CD8-positive, alpha-beta memory T cell (primary cell): ENCODE results near the gene TLE2. TPM values are rescaled to one million over a fixed set of nuclear protein-coding genes. Genes with fewer than 3 reads are reported as not detected.

Experiments
- CTCF ChIA-PET: fragments of 350-600 bp; sonication (Branson Sonifier 250); formaldehyde crosslinking; loops from one replicate; lab custom pipeline; 2021; ENCODE audit warnings: antibody characterized with exemption; lab: Charles Lee
- POLR2A ChIA-PET: fragments of 350-600 bp; sonication (Branson Sonifier 250); formaldehyde crosslinking; loops from one replicate; lab custom pipeline; 2021; ENCODE audit warnings: antibody characterized with exemption; lab: Charles Lee
- DNase-seq, 5 donors: peaks; one replicate each; pipeline versions ENCODE4 v3.0.0 to v3.0.0-alpha.2; 2020 to 2022; ENCODE audit warnings: mixed read lengths in 1 of 5
- H3K27ac ChIP-seq: one replicate; pipeline ENCODE4 v1.7.0; 2013; ENCODE audit warnings: low read depth, mild to moderate bottlenecking, low read length, moderate library complexity
- H3K27me3 ChIP-seq: 2 replicates; pipeline ENCODE4 v1.7.0; 2013; ENCODE audit warnings: low read length, mild to moderate bottlenecking; ENCODE audit not compliant: insufficient read depth, poor library complexity, severe bottlenecking
- H3K36me3 ChIP-seq: 2 replicates; pipeline ENCODE4 v1.7.0; 2013; ENCODE audit warnings: mild to moderate bottlenecking, low read length, moderate library complexity; ENCODE audit not compliant: insufficient read depth
- H3K4me1 ChIP-seq: 2 replicates; pipeline ENCODE4 v1.7.0; 2013; ENCODE audit warnings: mild to moderate bottlenecking, low read length, moderate library complexity; ENCODE audit not compliant: insufficient read depth
- H3K4me3 ChIP-seq: 2 replicates; pipeline ENCODE4 v1.7.0; 2013; ENCODE audit warnings: mild to moderate bottlenecking, low read length
- H3K9me3 ChIP-seq: 2 replicates; pipeline ENCODE4 v1.7.0; 2013; ENCODE audit warnings: mild to moderate bottlenecking, low read length
- H3K27ac Mint-ChIP-seq, 8 donors: one replicate each; pipeline ENCODE4 v1.8.0; 2020 to 2021; ENCODE audit warnings: mixed read lengths in 8 of 8, mild to moderate bottlenecking in 6 of 8, inconsistent platforms in 3 of 8, moderate library complexity in 3 of 8
- H3K27me3 Mint-ChIP-seq, 2 donors: one replicate each; pipeline ENCODE4 v1.8.0; 2020 to 2021; ENCODE audit warnings: mixed read lengths in 2 of 2, mild to moderate bottlenecking in 1 of 2, moderate library complexity in 1 of 2
- H3K36me3 Mint-ChIP-seq, 3 donors: one replicate each; pipeline ENCODE4 v1.8.0; 2020 to 2021; ENCODE audit warnings: mixed read lengths in 3 of 3, inconsistent platforms in 1 of 3, mild to moderate bottlenecking in 1 of 3
- H3K4me1 Mint-ChIP-seq, 3 donors: one replicate each; pipeline ENCODE4 v1.8.0; 2020 to 2021; ENCODE audit warnings: mixed read lengths in 3 of 3, inconsistent platforms in 1 of 3, mild to moderate bottlenecking in 1 of 3
- H3K4me3 Mint-ChIP-seq, 7 donors: one replicate each; pipeline ENCODE4 v1.8.0; 2020 to 2021; ENCODE audit warnings: mixed read lengths in 7 of 7, mild to moderate bottlenecking in 6 of 7, moderate library complexity in 4 of 7, inconsistent platforms in 2 of 7
- H3K9me3 Mint-ChIP-seq, 5 donors: one replicate each; pipeline ENCODE4 v1.8.0; 2020 to 2022; ENCODE audit warnings: mixed read lengths in 5 of 5, mild to moderate bottlenecking in 3 of 5, moderate library complexity in 2 of 5, inconsistent platforms in 1 of 5
- polyA plus RNA-seq: library from polyadenylated mRNA; unstranded; fragments of 300-500 nt; fragmentation: Illumina TruSeq; gene quantifications from one replicate; pipeline ENCODE4 v1.2.3, GENCODE V29; 2021
- total RNA-seq, 2 experiments: library from RNA; stranded (reverse); gene quantifications; one replicate each; pipeline ENCODE4 v1.2.3, GENCODE V29; 2021

TLE2 gene
- total and polyA plus RNA-seq, 3 experiments from 2014 or later: 3.8 to 5.3 (median 5.0) TPM

DNA sequence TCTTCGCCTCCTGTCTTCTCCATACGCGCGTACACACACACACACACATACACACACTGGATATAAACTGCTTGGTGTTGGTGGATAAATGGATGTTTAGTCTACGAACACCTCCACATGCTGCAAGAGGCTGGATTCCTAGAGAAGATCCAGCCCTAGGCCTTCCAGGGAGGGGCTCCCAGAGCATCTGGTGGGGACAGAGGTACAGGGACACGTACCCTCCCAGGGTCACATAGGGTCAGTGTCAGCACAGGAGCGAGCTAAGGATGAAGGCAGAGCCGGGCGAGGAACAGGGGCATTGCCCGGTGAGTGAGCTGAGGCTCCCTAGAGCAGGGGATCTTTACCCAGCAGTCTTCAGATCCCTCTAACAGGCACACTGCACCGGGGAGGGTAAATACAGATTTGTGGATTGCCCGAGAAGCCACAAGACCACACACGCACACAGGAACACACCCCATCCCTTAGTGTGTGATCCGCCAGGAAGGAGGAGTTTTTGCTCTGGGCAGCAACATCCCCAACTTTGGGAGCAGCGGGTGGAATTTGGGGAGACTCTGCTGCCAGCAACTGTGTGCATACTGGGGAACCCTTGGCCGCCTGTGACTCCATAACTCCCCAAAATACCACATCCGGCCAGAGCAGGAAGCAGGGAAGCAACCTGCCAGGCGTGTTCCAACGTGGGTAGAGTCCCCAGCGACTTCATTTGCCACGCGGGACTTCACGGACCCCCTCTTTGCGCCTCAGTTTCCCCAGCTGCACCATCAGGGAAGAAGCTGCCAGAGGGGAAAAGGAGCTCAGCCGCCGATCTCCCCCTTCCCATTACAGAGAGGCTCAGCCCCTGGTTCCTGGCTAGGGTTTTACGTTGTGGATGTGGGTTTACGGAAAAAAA is 5.8 kb upstream of the TLE2 start:
- Mint-ChIP-seq H3K4me1 (peaks cover 25 to 41% (median 26%) of the 10 kb centered on the region in 3 donors), H3K4me3 (peak overlapping the region; percentile 87 to 98 (median 93)), H3K9me3 (no peaks in the 10 kb centered on the region), H3K36me3 (peaks cover 0 to 6% (median 0%) of the 10 kb centered on the region in 3 donors), H3K27me3 (peaks cover 0 to 8% of the 10 kb centered on the region in 2 donors), H3K27ac (peak overlapping the region; percentile 89 to 100 (median 97))
- ChIA-PET CTCF (interaction anchor here (0.9 to 3.1 kb wide), 11 partner anchors 13 to 129 kb away, joined by 3 to 18 read pairs (median 7); partner anchors contain the start of gene TLE5), POLR2A (interaction anchor here (0.5 to 3.9 kb wide), 9 partner anchors 10 to 1882 kb away, joined by 3 to 86 read pairs (median 5); partner anchors contain the start of genes GADD45B, TLE5 and TLE6)
- Histone ChIP-seq H3K36me3 (no peaks in the 10 kb centered on the region), H3K4me1 (peaks cover 16% of the 10 kb centered on the region), H3K4me3 (peak overlapping the region; percentile 99), H3K9me3 (no peaks in the 10 kb centered on the region), H3K27me3 (no peaks in the 10 kb centered on the region), H3K27ac (peak overlapping the region; percentile 82)
- peak in 3 of 5 donors; percentile 19 to 61 (median 51) for DNase-seq

DNA sequence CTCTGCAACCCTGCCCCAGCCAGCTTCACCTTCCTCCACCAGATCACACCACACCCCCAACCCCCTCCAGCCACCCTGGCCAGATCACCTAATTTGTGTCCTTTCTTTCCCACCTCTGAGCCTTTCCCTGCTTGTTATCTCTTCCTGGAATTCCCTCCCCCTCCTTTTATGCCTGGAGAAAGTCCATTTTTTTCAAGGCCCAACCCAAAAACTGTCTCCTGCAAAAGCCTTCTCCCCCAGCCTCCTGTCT is 5.3 kb upstream of the TLE2 start:
- no peaks in the 10 kb centered on the region for H3K9me3 Mint-ChIP-seq
- DNase-seq: no peak
- H3K36me3 Mint-ChIP-seq: peaks cover 0 to 6% (median 0%) of the 10 kb centered on the region in 3 donors
- H3K9me3 ChIP-seq: no peaks in the 10 kb centered on the region
- ChIA-PET CTCF (interaction anchor here (3.1 kb wide), 1 partner anchor 18 kb away, joined by 18 read pairs; no protein-coding TSS in a partner anchor), POLR2A (interaction anchor here (3.9 kb wide), 1 partner anchor 25 kb away, joined by 86 read pairs; the partner anchor contains the start of gene TLE5)
- peak overlapping the region in 4 of 8 donors; percentile 4 to 97 (median 77) for H3K27ac Mint-ChIP-seq
- no peaks in the 10 kb centered on the region for H3K27me3 ChIP-seq
- peaks cover 0 to 9% of the 10 kb centered on the region in 2 donors for H3K27me3 Mint-ChIP-seq
- peaks cover 26 to 43% (median 30%) of the 10 kb centered on the region in 3 donors for H3K4me1 Mint-ChIP-seq
- no peaks in the 10 kb centered on the region for H3K36me3 ChIP-seq
- H3K4me1 ChIP-seq: peaks cover 16% of the 10 kb centered on the region
- peak overlapping the region in 6 of 7 donors; percentile 19 to 98 (median 88) for H3K4me3 Mint-ChIP-seq
- H3K27ac ChIP-seq: peak overlapping the region; percentile 82
- H3K4me3 ChIP-seq: peak overlapping the region; percentile 99

DNA sequence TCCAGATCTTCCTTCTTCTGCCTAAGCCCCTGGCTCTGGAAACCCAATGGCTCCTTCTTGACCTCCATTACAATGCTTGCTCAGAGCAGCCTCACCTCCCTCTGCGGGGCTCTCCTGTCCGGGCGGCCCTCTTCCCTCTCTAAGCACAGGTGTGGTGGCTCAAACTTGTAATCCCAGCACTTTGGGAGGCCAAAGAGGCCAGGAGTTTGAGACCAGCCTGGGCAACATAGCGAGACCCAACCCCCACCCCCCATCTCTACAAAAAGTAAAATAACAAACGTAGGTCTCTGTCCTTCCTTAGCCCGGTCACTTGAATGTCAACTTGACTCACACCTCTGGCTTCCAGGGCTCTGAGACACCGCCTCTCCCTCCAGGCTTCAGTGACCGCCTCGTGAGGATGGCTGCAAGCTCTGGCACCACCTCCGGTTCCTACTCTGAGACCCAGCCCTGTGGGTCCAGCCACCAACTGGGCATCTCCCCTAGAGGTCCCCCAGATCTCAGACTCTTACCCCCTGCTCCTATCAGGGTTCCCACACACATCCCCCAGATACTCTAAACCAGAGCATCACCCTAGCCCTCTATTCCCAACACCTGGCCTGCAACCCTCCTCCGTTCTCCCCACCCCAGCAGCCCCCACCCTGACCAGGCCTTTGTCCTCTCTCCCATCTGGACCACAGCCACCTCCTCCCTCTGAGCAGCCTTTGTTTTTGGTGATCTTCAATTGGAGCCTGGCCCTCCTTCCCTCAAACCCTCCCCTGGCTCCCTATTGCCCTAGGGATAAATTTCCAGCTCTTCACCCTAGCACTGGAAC is 4.7 kb upstream of the TLE2 start:
- CTCF ChIA-PET: interaction anchor here (3.1 kb wide), 1 partner anchor 18 kb away, joined by 18 read pairs; no protein-coding TSS in a partner anchor
- Mint-ChIP-seq H3K4me1 (peaks cover 26 to 43% (median 30%) of the 10 kb centered on the region in 3 donors), H3K9me3 (no peaks in the 10 kb centered on the region), H3K27ac (peak overlapping the region in 2 of 8 donors; percentile 58 to 97), H3K4me3 (peak overlapping the region; percentile 15 to 95 (median 59)), H3K36me3 (peaks cover 0 to 6% (median 0%) of the 10 kb centered on the region in 3 donors), H3K27me3 (peaks cover 0 to 9% of the 10 kb centered on the region in 2 donors)
- Histone ChIP-seq H3K4me1 (peaks cover 16% of the 10 kb centered on the region), H3K36me3 (no peaks in the 10 kb centered on the region), H3K4me3 (no peak overlapping the region), H3K9me3 (no peaks in the 10 kb centered on the region), H3K27ac (peak overlapping the region; percentile 82), H3K27me3 (no peaks in the 10 kb centered on the region)
- POLR2A ChIA-PET: no interaction called here
- no peak for DNase-seq

DNA sequence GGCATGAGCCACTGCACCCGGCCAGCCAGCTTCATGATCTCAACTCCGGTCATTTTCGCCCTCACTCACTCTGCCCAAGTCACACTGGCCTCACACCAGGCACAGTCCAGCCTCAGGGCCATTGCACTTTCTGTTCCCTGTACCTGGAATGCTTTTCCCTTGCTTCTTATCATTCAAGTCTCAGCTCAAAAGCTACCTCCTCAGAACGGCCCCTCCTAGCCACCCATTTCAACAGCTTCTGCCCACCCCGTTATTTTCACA is 2.5 kb upstream of the TLE2 start:
- H3K4me3 ChIP-seq: no peak overlapping the region
- CTCF ChIA-PET: interaction anchor here (0.5 to 1.6 kb wide), 4 partner anchors 8 to 398 kb away, joined by 3 to 4 read pairs (median 3); no protein-coding TSS in a partner anchor
- Mint-ChIP-seq H3K27ac (peak overlapping the region in 1 of 8 donors; percentile 22), H3K4me1 (peaks cover 26 to 46% (median 38%) of the 10 kb centered on the region in 3 donors), H3K4me3 (peak overlapping the region in 5 of 7 donors; percentile 1 to 77 (median 49)), H3K27me3 (peaks cover 0 to 14% of the 10 kb centered on the region in 2 donors), H3K9me3 (no peaks in the 10 kb centered on the region), H3K36me3 (peaks cover 0 to 6% (median 0%) of the 10 kb centered on the region in 3 donors)
- no peak overlapping the region for H3K27ac ChIP-seq
- peaks cover 22% of the 10 kb centered on the region for H3K4me1 ChIP-seq
- POLR2A ChIA-PET: no interaction called here
- H3K36me3 ChIP-seq: no peaks in the 10 kb centered on the region
- no peaks in the 10 kb centered on the region for H3K27me3 ChIP-seq
- DNase-seq: no peak
- H3K9me3 ChIP-seq: no peaks in the 10 kb centered on the region

DNA sequence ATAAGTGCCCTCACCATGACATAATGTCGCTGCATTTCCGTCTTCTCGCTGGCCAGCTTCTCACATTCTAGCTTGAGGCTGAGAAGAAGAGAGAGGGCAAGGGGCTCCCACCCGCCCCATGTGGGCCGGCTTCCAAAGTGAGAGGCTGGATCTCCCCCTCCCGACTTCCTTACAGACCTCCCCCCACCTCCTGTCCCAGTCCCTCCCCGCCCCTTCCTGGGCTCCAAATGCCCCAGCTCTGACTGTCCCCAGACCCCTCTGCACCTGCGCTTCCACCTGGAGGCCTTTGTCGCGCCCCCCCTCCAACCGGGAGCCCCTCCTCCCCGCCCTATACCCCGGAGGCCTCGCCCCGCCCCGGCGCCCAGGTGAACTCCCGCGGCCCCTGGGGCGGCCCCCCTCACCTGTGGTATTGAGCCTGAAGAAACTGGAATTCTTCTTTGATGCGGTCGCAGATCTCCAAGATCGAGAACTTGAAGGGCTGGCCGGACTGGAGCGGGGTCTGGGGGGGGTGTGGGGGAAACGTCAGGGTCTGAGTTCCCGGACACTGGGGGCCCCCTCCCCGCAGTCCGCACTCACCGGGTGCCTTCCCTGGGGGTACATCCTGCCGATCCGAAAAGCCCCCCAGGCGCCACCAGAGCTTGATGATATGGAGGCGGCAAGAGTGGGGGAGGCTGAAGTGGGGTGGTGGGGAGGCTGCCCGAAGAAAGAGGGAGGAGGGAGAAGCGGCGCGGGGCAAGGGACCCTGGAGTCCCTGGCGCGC is 595 bp downstream of the TLE2 start:
- H3K36me3 Mint-ChIP-seq: no peaks in the 10 kb centered on the region
- Histone ChIP-seq H3K27me3 (no peaks in the 10 kb centered on the region), H3K9me3 (no peaks in the 10 kb centered on the region), H3K4me1 (peaks cover 22% of the 10 kb centered on the region), H3K36me3 (no peaks in the 10 kb centered on the region), H3K4me3 (peak overlapping the region; percentile 59), H3K27ac (no peak overlapping the region)
- peaks cover 15 to 37% (median 26%) of the 10 kb centered on the region in 3 donors for H3K4me1 Mint-ChIP-seq
- peaks cover 0 to 7% of the 10 kb centered on the region in 2 donors for H3K27me3 Mint-ChIP-seq
- DNase-seq: no peak
- ChIA-PET CTCF (interaction anchor here (1.1 to 1.2 kb wide), 2 partner anchors 53 to 77 kb away, joined by 3 to 4 read pairs; no protein-coding TSS in a partner anchor), POLR2A (interaction anchor here (0.5 to 0.6 kb wide), 2 partner anchors 59 to 1442 kb away, joined by 5 to 6 read pairs; no protein-coding TSS in a partner anchor)
- no peaks in the 10 kb centered on the region for H3K9me3 Mint-ChIP-seq
- H3K4me3 Mint-ChIP-seq: peak overlapping the region; percentile 45 to 90 (median 78)
- H3K27ac Mint-ChIP-seq: peak overlapping the region in 3 of 8 donors; percentile 42 to 92 (median 74)

DNA sequence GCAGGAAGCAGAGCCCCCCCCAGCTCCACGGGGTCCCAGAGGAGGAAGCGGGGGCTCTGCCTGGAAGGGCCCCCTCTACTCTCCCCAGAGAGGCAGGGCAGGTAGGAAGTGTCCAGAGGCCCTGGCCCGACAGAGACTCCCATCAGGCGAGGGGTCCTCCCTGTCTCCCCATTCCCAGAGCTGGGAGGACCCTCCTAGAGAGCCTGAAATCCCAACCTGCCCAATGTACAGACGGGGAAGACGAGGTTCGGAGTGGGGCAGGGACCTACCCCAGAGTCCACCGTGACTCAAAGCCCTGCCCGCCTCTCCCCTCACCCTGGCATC is 1.1 kb downstream of the TLE2 start:
- ChIA-PET CTCF (interaction anchor here (1.1 to 1.2 kb wide), 2 partner anchors 53 to 77 kb away, joined by 3 to 4 read pairs; no protein-coding TSS in a partner anchor), POLR2A (interaction anchor here (0.5 kb wide), 1 partner anchor 58 kb away, joined by 6 read pairs; no protein-coding TSS in a partner anchor)
- Histone ChIP-seq H3K9me3 (no peaks in the 10 kb centered on the region), H3K4me1 (peaks cover 22% of the 10 kb centered on the region), H3K27me3 (no peaks in the 10 kb centered on the region), H3K36me3 (no peaks in the 10 kb centered on the region), H3K27ac (no peak overlapping the region), H3K4me3 (peak overlapping the region; percentile 59)
- H3K27ac Mint-ChIP-seq: peak overlapping the region in 1 of 8 donors; percentile 74
- no peak for DNase-seq
- H3K36me3 Mint-ChIP-seq: no peaks in the 10 kb centered on the region
- H3K4me3 Mint-ChIP-seq: peak overlapping the region; percentile 37 to 90 (median 78)
- peaks cover 15 to 40% (median 28%) of the 10 kb centered on the region in 3 donors for H3K4me1 Mint-ChIP-seq
- H3K27me3 Mint-ChIP-seq: peaks cover 3 to 7% of the 10 kb centered on the region in 2 donors
- H3K9me3 Mint-ChIP-seq: no peaks in the 10 kb centered on the region

DNA sequence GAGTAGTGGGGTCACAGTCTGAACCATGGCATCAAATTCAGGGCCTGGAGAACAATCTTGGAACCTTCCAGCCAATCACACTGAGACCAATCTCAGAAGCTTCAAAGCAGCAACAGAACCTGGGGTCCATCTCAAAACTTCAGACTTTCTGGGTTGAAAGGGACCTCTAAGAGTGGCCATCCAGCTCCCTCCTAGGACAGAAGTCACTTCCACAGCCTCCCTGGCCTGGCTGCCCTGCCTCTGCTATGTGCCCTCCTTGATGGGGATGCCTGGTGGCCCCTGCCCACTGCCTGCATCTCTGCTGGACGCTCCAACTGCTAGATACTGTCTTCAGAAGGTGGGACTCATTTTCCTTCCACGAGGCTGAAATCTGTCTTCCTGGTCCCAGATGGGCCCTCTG is 1.8 kb downstream of the TLE2 start:
- no peaks in the 10 kb centered on the region for H3K36me3 ChIP-seq
- ChIA-PET CTCF (interaction anchor here (1.2 kb wide), 1 partner anchor 76 kb away, joined by 4 read pairs; no protein-coding TSS in a partner anchor), POLR2A (no interaction called here)
- DNase-seq: no peak
- H3K4me1 ChIP-seq: peaks cover 22% of the 10 kb centered on the region
- peak overlapping the region; percentile 39 to 90 (median 65) for H3K4me3 Mint-ChIP-seq
- H3K9me3 ChIP-seq: no peaks in the 10 kb centered on the region
- H3K27ac Mint-ChIP-seq: peak overlapping the region in 2 of 8 donors; percentile 38 to 57
- no peak overlapping the region for H3K4me3 ChIP-seq
- no peak overlapping the region for H3K27ac ChIP-seq
- peaks cover 15 to 40% (median 30%) of the 10 kb centered on the region in 3 donors for H3K4me1 Mint-ChIP-seq
- no peaks in the 10 kb centered on the region for H3K9me3 Mint-ChIP-seq
- H3K36me3 Mint-ChIP-seq: no peaks in the 10 kb centered on the region
- peaks cover 6 to 7% of the 10 kb centered on the region in 2 donors for H3K27me3 Mint-ChIP-seq
- H3K27me3 ChIP-seq: no peaks in the 10 kb centered on the region
